ENCODE data around the gene HCAR3.

HCAR3 gene

DNA sequence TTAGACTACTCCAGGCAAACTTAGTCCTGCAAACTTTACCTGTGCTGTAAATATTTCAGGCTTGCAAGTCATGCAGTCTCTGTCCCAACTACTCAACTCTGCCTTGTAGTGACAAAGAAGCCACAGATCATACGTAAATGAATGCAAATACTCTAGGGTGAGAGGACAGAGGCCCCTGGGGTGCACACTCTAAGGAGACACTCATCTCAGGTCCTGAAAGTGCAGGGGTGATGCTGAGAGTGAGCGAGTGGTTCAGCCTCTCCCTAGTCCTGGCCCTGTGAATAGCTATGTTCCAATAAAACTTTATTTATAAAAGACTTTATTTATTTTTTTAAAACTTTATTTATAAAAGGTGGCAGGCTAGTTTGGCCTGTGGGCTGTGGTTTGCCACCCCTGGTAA, 48.3 kb downstream of the HCAR3 start:
- no peaks in the 10 kb centered on the region for H3K27me3 Mint-ChIP-seq
- H3K4me1 Mint-ChIP-seq: peaks cover 0 to 6% of the 10 kb centered on the region in 2 donors
- no peak overlapping the region for H3K27ac Mint-ChIP-seq
- peak in 1 of 2 donors; percentile 33 for ATAC-seq (replicated peaks)
- no peak overlapping the region for H3K4me3 Mint-ChIP-seq
- no peak for DNase-seq
- H3K9me3 Mint-ChIP-seq: peaks cover 0 to 4% of the 10 kb centered on the region in 2 donors
- H3K36me3 Mint-ChIP-seq: no peaks in the 10 kb centered on the region

DNA sequence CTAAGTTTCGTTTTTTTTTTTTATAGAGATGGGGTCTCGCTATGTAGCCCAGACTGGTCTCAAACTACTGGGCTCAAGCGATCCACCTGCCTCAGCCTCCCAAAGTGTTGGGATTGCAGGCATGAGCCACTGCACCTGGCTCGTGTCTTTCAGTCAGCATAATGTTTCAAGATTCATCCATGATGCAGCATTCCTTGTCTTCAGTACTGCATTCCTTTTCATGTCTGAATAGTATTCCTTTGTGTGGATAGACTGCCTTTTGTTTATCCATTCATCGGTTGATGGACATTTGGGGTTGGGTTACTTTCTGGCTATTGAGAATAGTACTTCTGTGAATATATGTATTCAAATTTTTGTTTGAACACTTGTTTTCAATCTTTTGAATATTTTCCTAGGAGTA, 50.9 kb downstream of the HCAR3 start:
- Mint-ChIP-seq H3K27ac (no peak overlapping the region), H3K27me3 (no peaks in the 10 kb centered on the region), H3K9me3 (peaks cover 0 to 4% of the 10 kb centered on the region in 2 donors), H3K4me3 (no peak overlapping the region), H3K36me3 (peaks cover 0 to 2% of the 10 kb centered on the region in 2 donors), H3K4me1 (no peaks in the 10 kb centered on the region)
- ATAC-seq (replicated peaks) (no peak), DNase-seq (no peak)

DNA sequence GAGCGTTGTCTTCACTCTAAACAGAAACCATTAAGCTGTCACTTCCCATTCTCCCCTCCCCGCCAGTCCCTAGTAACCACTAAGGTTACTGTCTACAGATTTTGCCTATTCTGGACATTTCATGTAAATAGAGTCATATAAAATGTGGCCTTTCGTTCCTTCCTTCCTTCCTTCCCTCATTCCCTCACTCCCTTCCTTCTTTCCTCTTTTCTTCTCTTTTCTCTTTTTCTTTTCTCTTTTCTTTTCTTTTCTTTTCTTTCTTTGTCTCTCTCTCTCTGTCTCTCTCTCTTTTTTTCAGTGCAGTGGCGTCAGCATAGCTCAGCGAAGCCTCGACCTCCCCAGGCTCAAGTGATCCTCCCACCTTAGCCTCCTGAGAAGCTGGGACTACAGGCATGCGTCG, 51.3 kb downstream of the HCAR3 start:
- Mint-ChIP-seq H3K36me3 (peaks cover 0 to 2% of the 10 kb centered on the region in 2 donors), H3K27me3 (no peaks in the 10 kb centered on the region), H3K4me3 (no peak overlapping the region), H3K9me3 (peaks cover 0 to 4% of the 10 kb centered on the region in 2 donors), H3K4me1 (no peaks in the 10 kb centered on the region), H3K27ac (no peak overlapping the region)
- DNase-seq: no peak
- ATAC-seq (replicated peaks): no peak

Data from stimulated activated naive B cell treated with anti-CD40 and anti-IgM and Interleukin-4, amounts not matched to agents 10 μg/mL and 1 μg/mL and 100 μg/mL, for 72 hours (primary cell).